Memory B cell (primary cell): ENCODE data around the gene TRAF5.
"Not testable (repeated sequence)": the region's sequence is repeated elsewhere in the genome, so short reads cannot be mapped to it uniquely, and the experiment has no call there.

Experiments
- ATAC-seq: fragments of 150-1000 bp; cut with Tn5 transposase; 2 replicates; pipeline ENCODE4 v1.10.0; 2021; ENCODE audit warnings: low read depth, mild to moderate bottlenecking, moderate library complexity
- DNase-seq, 2 donors: peaks; one replicate each; pipeline ENCODE4 v3.0.0; 2022; ENCODE audit warnings: low spot score in 2 of 2
- H3K27ac Mint-ChIP-seq: one replicate; pipeline ENCODE4 v1.8.0; 2022; ENCODE audit warnings: mild to moderate bottlenecking, moderate library complexity, mixed read lengths
- H3K27me3 Mint-ChIP-seq: one replicate; pipeline ENCODE4 v1.8.0; 2022; ENCODE audit warnings: mixed read lengths
- H3K36me3 Mint-ChIP-seq: one replicate; pipeline ENCODE4 v1.8.0; 2022; ENCODE audit warnings: mild to moderate bottlenecking, mixed read lengths
- H3K4me1 Mint-ChIP-seq: one replicate; pipeline ENCODE4 v1.8.0; 2022; ENCODE audit warnings: mixed read lengths
- H3K4me3 Mint-ChIP-seq: one replicate; pipeline ENCODE4 v1.8.0; 2022; ENCODE audit warnings: mild to moderate bottlenecking, moderate library complexity, mixed read lengths
- H3K9me3 Mint-ChIP-seq: one replicate; pipeline ENCODE4 v1.8.0; 2022; ENCODE audit warnings: mixed read lengths

TRAF5 gene

GRCh38 chr1:211344152-211344618 lies 17.6 kb downstream of the TRAF5 start:
- peak overlapping the region; percentile 22 for H3K4me3 Mint-ChIP-seq
- peak; percentile 44 for ATAC-seq
- peaks cover 57% of the 10 kb centered on the region for H3K4me1 Mint-ChIP-seq
- H3K9me3 Mint-ChIP-seq, result no peaks in the 10 kb centered on the region
- no peak for DNase-seq
- no peaks in the 10 kb centered on the region for H3K27me3 Mint-ChIP-seq
- peaks cover 23% of the 10 kb centered on the region for H3K36me3 Mint-ChIP-seq
- H3K27ac Mint-ChIP-seq, result peak overlapping the region; percentile 91

- ATAC-seq (no peak), DNase-seq (no peak)
- Mint-ChIP-seq H3K27me3 (no peaks in the 10 kb centered on the region), H3K4me3 (no peak overlapping the region), H3K9me3 (no peaks in the 10 kb centered on the region), H3K36me3 (peaks cover 24% of the 10 kb centered on the region), H3K27ac (peak overlapping the region; percentile 62), H3K4me1 (peaks cover 57% of the 10 kb centered on the region)
These were observed 19.1 kb downstream of the TRAF5 start for GRCh38 chr1:211345719-211346118.

- peak overlapping the region; percentile 83 for H3K27ac Mint-ChIP-seq
- H3K4me3 Mint-ChIP-seq, result peak overlapping the region; percentile 2
- H3K27me3 Mint-ChIP-seq, result no peaks in the 10 kb centered on the region
- peaks cover 27% of the 10 kb centered on the region for H3K36me3 Mint-ChIP-seq
- H3K9me3 Mint-ChIP-seq, result peaks cover 4% of the 10 kb centered on the region
- peaks cover 55% of the 10 kb centered on the region for H3K4me1 Mint-ChIP-seq
- no peak for ATAC-seq
- no peak for DNase-seq
These were observed 20.6 kb downstream of the TRAF5 start for GRCh38 chr1:211347077-211347844.

- Mint-ChIP-seq H3K4me1 (peaks cover 51% of the 10 kb centered on the region), H3K27me3 (no peaks in the 10 kb centered on the region), H3K4me3 (no peak overlapping the region), H3K27ac (no peak overlapping the region), H3K9me3 (peaks cover 4% of the 10 kb centered on the region), H3K36me3 (peaks cover 23% of the 10 kb centered on the region)
- no peak for ATAC-seq
- DNase-seq, result no peak
These were observed 21.9 kb downstream of the TRAF5 start for GRCh38 chr1:211348547-211348946.

- Mint-ChIP-seq H3K36me3 (peaks cover 23% of the 10 kb centered on the region), H3K27me3 (no peaks in the 10 kb centered on the region), H3K27ac (peak overlapping the region; percentile 85), H3K4me1 (peaks cover 54% of the 10 kb centered on the region), H3K9me3 (peaks cover 4% of the 10 kb centered on the region), H3K4me3 (no peak overlapping the region)
- no peak for DNase-seq
- ATAC-seq, result no peak
These were observed 23.1 kb downstream of the TRAF5 start for GRCh38 chr1:211349741-211350140.

- H3K27me3 Mint-ChIP-seq, DNase-seq, H3K9me3 Mint-ChIP-seq, ATAC-seq: not testable (repeated sequence)
- peaks cover 50% of the 10 kb centered on the region for H3K4me1 Mint-ChIP-seq
- peaks cover 29% of the 10 kb centered on the region for H3K36me3 Mint-ChIP-seq
- peak overlapping the region; percentile 89 for H3K27ac Mint-ChIP-seq
- H3K4me3 Mint-ChIP-seq, result peak overlapping the region; percentile 50
These were observed 25.4 kb downstream of the TRAF5 start for GRCh38 chr1:211352055-211352454.

- H3K27ac Mint-ChIP-seq, result peak overlapping the region; percentile 92
- no peak overlapping the region for H3K4me3 Mint-ChIP-seq
- ATAC-seq, result no peak
- peaks cover 29% of the 10 kb centered on the region for H3K36me3 Mint-ChIP-seq
- peaks cover 4% of the 10 kb centered on the region for H3K9me3 Mint-ChIP-seq
- no peaks in the 10 kb centered on the region for H3K27me3 Mint-ChIP-seq
- H3K4me1 Mint-ChIP-seq, result peaks cover 46% of the 10 kb centered on the region
- DNase-seq, result no peak
These were observed 25.8 kb downstream of the TRAF5 start for GRCh38 chr1:211352465-211352864.

GRCh38 chr1:211352985-211353515 lies 26.4 kb downstream of the TRAF5 start:
- peak; percentile 57 to 64 for DNase-seq
- peak overlapping the region; percentile 83 for H3K4me3 Mint-ChIP-seq
- peak; percentile 82 for ATAC-seq
- H3K4me1 Mint-ChIP-seq, result peaks cover 45% of the 10 kb centered on the region
- H3K27me3 Mint-ChIP-seq, result no peaks in the 10 kb centered on the region
- peaks cover 29% of the 10 kb centered on the region for H3K36me3 Mint-ChIP-seq
- H3K9me3 Mint-ChIP-seq, result peaks cover 4% of the 10 kb centered on the region
- H3K27ac Mint-ChIP-seq, result peak overlapping the region; percentile 92

- H3K27me3 Mint-ChIP-seq, result no peaks in the 10 kb centered on the region
These were observed 27.1 kb downstream of the TRAF5 start for GRCh38 chr1:211353562-211354212.

GRCh38 chr1:211355873-211356272 lies 29.2 kb downstream of the TRAF5 start:
- H3K9me3 Mint-ChIP-seq, result peaks cover 4% of the 10 kb centered on the region
- no peak overlapping the region for H3K4me3 Mint-ChIP-seq
- peaks cover 38% of the 10 kb centered on the region for H3K4me1 Mint-ChIP-seq
- DNase-seq, result no peak
- no peaks in the 10 kb centered on the region for H3K27me3 Mint-ChIP-seq
- peaks cover 32% of the 10 kb centered on the region for H3K36me3 Mint-ChIP-seq
- ATAC-seq, result no peak
- H3K27ac Mint-ChIP-seq, result no peak overlapping the region

More at GRCh38 chr1:211353562-211354212, 27.1 kb downstream of the TRAF5 start:
- peak; percentile 31 for ATAC-seq
- peak overlapping the region; percentile 92 for H3K27ac Mint-ChIP-seq
- peaks cover 29% of the 10 kb centered on the region for H3K36me3 Mint-ChIP-seq
- H3K4me1 Mint-ChIP-seq, result peaks cover 42% of the 10 kb centered on the region
- DNase-seq, result no peak
- peak overlapping the region; percentile 83 for H3K4me3 Mint-ChIP-seq
- peaks cover 4% of the 10 kb centered on the region for H3K9me3 Mint-ChIP-seq

- DNase-seq, result no peak
- ATAC-seq, result no peak
- Mint-ChIP-seq H3K27me3 (no peaks in the 10 kb centered on the region), H3K36me3 (peaks cover 32% of the 10 kb centered on the region), H3K27ac (peak overlapping the region; percentile 74), H3K4me1 (peaks cover 30% of the 10 kb centered on the region), H3K4me3 (no peak overlapping the region), H3K9me3 (peaks cover 2% of the 10 kb centered on the region)
These were observed 30.2 kb downstream of the TRAF5 start for GRCh38 chr1:211356723-211357407.

- no peak overlapping the region for H3K4me3 Mint-ChIP-seq
- H3K4me1 Mint-ChIP-seq, result peaks cover 17% of the 10 kb centered on the region
- no peaks in the 10 kb centered on the region for H3K27me3 Mint-ChIP-seq
- DNase-seq, result no peak
- no peaks in the 10 kb centered on the region for H3K9me3 Mint-ChIP-seq
- H3K36me3 Mint-ChIP-seq, result peaks cover 26% of the 10 kb centered on the region
- no peak for ATAC-seq
- H3K27ac Mint-ChIP-seq, result no peak overlapping the region
These were observed 32.1 kb downstream of the TRAF5 start for GRCh38 chr1:211358685-211359084.

GRCh38 chr1:211359876-211360275 lies 33.2 kb downstream of the TRAF5 start:
- ATAC-seq, result no peak
- Mint-ChIP-seq H3K27me3 (no peaks in the 10 kb centered on the region), H3K4me3 (no peak overlapping the region), H3K4me1 (peaks cover 11% of the 10 kb centered on the region), H3K36me3 (peaks cover 24% of the 10 kb centered on the region), H3K9me3 (no peaks in the 10 kb centered on the region), H3K27ac (peak overlapping the region; percentile 69)
- no peak for DNase-seq

- Mint-ChIP-seq H3K27me3 (no peaks in the 10 kb centered on the region), H3K4me1 (peaks cover 7% of the 10 kb centered on the region), H3K27ac (no peak overlapping the region), H3K4me3 (no peak overlapping the region), H3K9me3 (no peaks in the 10 kb centered on the region), H3K36me3 (peaks cover 25% of the 10 kb centered on the region)
- no peak for DNase-seq
- no peak for ATAC-seq
These were observed 34.6 kb downstream of the TRAF5 start for GRCh38 chr1:211361202-211361601.
